Pons (tissue), 1 donor: Measurements from ENCODE around the gene CDC23.

Source experiments
- DNase-seq: peaks from one replicate; pipeline ENCODE4 v3.0.0-alpha.2; 2016; ENCODE audit warnings: low spot score

Gene CDC23

GRCh38 chr5:138141734-138142133, 71.4 kb downstream of the CDC23 start:
- no peak for DNase-seq

GRCh38 chr5:138140268-138140667, 72.9 kb downstream of the CDC23 start:
- no peak for DNase-seq

DNA sequence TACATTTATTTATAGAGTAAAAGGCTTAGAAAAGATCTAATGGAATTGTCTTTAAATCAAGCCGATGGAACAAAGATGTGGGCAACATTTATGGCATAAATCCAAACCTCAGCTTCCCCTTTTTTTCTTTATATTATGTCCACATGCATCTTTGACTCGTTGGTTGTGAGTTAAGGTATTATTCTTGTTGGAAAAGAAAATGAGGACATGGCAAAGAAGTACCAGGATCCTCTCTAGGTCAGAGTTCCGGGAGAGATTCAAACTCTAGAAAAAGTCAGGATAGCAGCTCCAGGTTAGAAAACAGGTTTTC, 73.4 kb downstream of the CDC23 start:
- no peak for DNase-seq

- DNase-seq = peak; percentile 64
These were observed 74.0 kb downstream of the CDC23 start, which contains the start of gene NME5 for GRCh38 chr5:138138949-138139780. NME5 (minus strand) TSS chr5:138139428; CDS start chr5:138138780, 648 bp downstream.
